Retina (tissue), 1 donor: Measurements from ENCODE around the gene MAN1A1.
"Not testable (repeated sequence)": the region's sequence is repeated elsewhere in the genome, so short reads cannot be mapped to it uniquely, and the experiment has no call there.

Source experiments
- DNase-seq: peaks from one replicate; pipeline ENCODE4 v3.0.0-alpha.2; 2016

Gene MAN1A1

GRCh38 chr6:119299694-119300093 lies 49.9 kb downstream of the MAN1A1 start:
- no peak for DNase-seq

- DNase-seq = no peak
Observed at GRCh38 chr6:119297049-119297448, 52.5 kb downstream of the MAN1A1 start.

- no peak for DNase-seq
Observed at GRCh38 chr6:119296036-119297035, 53.2 kb downstream of the MAN1A1 start.

DNA sequence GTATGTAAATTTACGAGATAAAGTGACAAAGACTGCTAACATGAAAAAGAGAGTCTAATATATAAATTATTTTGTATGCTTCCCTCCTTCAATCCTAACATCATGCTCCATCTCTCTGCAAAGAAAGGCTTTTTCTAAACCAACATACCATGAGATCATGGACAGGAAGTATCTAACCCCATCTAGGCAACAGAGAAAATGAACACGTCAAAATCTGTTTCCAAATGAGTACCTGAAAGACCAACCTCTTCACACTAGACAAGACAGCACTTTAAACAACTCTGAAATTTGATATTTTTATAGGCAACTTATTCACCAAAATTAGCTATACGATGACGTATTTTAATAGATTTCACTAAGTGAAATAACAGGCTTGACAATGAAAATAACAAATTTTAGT lies 54.6 kb downstream of the MAN1A1 start:
- no peak for DNase-seq

DNA sequence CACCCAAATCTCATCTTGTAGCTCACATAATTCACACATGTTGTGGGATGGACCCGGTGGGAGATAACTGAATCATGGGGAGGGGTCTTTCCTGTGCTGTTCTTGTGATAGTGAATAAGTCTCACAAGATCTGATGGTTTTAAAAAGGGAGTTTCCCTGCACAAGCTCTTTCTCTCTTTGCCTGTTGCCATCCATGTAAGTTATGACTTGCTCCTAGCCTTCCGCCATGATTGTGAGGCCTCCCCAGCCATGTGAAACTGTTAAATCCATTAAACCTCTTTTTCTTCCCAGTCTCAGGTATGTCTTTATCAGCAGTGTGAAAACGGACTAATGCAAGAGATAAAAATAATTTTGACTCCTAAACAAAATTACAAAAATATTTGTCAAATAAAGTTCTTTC lies 58.5 kb downstream of the MAN1A1 start:
- not testable (repeated sequence) for DNase-seq

DNA sequence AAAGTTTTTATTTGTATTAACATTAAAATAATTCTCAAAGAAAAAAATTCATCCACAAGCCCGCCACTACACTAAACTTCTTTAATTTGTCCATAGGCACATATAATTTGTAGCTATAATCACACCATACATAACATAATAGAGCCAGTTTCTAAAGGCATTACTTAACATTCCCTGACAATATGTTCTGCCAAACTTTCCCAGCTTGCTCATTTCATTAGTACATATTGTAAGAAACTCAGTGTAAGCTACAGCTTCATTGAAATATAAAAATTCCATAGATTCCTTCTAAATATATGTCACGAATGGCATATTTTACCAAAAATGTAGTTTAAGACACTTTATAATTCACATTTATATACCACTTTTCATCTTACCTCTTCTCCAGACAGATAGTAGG lies 59.3 kb downstream of the MAN1A1 start:
- DNase-seq = no peak

DNA sequence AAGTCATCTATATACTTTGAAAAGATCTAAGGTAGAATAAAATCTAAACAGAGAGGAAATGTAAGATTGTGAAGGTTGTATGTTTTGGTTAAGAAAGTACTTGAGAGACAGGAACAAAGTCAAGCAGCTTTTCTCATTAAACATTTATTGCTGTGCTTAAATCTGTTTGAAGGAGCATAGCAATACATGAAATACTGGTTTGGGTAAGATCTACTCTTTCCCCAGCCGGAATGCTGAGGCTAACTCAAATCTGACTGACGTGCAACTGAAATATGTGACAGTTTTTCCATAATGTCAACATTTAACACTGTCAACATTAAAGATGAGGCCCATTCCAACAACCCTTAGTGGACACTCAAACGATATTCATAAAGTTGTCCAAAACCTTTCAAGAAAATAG lies 59.9 kb downstream of the MAN1A1 start:
- no peak for DNase-seq

- DNase-seq = no peak
Observed at GRCh38 chr6:119285908-119286625, 63.5 kb downstream of the MAN1A1 start.

- no peak for DNase-seq
Observed at GRCh38 chr6:119284861-119285521, 64.6 kb downstream of the MAN1A1 start.

DNA sequence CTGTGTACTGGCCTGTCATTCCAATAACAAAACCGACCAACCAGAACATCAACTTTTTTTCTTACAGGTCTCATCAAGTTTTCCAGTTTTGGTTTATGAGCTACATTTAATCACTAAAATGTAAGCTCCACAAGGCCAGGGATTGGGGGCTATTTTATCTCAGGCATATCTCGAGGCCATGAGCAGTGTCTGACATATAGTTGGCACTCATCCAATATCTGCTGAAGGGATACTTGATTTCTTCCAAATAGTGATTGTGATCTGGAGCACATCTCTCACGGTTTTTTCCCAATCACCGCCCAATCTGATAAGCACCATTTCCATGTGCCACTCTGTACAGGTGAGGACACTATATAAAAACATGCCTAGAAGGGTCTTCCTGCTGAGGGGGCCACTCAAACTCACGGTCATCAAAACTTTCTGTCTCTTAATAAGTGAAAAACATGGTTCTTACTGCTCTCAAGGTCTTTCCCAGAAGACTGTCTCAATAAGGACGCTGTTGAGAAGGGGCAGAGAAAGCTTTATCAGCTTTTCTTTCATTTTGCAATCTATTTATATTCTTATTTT lies 65.5 kb downstream of the MAN1A1 start:
- DNase-seq = no peak

GRCh38 chr6:119283214-119283613 lies 66.3 kb downstream of the MAN1A1 start:
- no peak for DNase-seq

DNA sequence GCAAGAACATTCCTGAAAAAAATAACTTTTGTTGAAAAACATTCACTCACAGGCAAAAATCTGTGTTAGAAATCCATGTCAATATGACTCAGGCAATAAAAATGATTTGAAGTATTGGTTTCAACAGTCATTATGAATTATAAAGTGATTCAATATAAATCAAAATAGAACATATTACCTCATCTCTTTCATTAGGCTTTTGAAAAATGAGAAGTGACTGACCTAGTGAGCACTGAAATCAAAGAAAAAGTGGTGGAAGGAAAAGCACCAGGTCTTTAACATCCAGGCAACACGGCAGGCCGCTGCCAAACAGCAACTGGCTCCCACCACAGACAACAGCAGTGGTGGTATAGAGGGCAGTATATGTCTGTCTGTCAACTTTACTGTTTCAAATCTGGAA lies 68.9 kb downstream of the MAN1A1 start:
- DNase-seq = no peak

DNA sequence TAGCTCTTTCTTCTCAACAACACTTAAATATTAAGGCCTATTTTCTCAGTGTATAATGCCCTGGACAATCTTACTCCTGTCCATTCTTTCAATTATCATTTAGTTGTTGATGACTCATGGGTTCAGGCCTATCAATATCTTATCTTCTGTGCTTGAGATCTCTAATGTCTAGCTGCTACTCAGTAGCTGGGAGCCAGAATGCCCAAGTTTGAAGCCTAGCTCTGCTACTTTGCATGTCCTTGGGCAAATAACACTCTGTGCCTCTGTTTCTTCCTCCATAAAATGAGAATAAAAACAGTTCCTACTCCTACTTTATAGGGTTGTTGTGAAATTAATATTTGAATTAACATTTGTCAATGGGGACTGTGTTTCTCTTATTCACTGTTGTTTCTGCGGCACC lies 69.5 kb downstream of the MAN1A1 start:
- DNase-seq = no peak

- no peak for DNase-seq
Observed at GRCh38 chr6:119278625-119279024, 70.9 kb downstream of the MAN1A1 start.

DNA sequence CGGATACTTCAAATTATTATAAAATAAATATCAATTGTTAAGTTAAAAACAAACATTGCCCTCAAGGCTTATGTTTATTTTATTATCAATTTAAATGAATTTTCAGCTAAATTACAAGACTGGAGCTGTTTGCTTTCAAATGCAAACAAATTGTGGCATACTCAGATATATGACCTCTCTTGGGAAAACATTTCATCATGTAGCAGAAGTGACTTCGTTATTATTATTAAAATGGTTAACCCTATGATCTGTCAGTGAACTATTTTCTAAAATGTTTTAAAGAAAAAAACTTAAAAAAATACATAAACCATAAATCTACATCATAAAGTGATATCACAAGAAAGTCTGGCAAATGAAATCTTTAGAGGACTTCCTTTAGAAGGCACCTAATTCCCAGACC lies 72.5 kb downstream of the MAN1A1 start:
- no peak for DNase-seq

DNA sequence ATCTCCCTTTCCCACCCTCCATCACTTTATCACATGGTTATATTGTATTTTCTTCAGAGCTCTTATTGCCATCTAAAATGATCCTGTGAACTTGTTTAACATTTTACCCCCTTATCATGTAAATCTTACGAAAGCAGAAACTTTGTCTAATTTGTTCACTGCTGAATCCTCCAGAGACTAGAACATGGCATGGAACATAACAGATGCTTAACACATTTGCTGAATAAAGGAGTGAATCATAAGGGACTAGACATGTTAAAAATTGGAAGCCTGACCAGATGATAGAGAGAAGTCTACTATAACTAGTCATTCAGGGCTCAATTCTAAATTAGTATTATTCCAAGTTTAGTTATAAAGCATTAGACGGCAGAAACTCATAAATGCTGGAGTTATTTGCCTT lies 73.3 kb downstream of the MAN1A1 start:
- DNase-seq = no peak

GRCh38 chr6:119274197-119274595 lies 75.4 kb downstream of the MAN1A1 start:
- no peak for DNase-seq

GRCh38 chr6:119273272-119274196 lies 76.0 kb downstream of the MAN1A1 start:
- DNase-seq = no peak

DNA sequence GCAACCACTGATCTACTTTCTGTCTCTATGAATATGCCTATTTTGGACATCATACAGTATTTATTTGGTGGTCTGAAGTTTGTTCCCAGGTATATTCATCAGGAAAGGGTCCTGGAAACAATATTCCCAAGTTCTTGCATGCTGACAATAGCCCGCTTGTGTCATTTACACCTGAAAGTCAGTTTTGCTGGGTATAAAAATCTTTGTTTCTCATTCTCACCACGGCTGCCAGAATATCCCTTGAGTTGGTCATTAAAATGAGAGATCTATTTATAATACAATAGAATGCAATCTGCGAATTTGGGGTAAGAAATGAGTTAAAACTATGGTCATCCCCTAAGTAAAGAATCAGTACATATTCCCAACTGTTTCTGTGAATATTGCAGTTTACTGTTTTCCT lies 79.0 kb downstream of the MAN1A1 start:
- DNase-seq = no peak

DNA sequence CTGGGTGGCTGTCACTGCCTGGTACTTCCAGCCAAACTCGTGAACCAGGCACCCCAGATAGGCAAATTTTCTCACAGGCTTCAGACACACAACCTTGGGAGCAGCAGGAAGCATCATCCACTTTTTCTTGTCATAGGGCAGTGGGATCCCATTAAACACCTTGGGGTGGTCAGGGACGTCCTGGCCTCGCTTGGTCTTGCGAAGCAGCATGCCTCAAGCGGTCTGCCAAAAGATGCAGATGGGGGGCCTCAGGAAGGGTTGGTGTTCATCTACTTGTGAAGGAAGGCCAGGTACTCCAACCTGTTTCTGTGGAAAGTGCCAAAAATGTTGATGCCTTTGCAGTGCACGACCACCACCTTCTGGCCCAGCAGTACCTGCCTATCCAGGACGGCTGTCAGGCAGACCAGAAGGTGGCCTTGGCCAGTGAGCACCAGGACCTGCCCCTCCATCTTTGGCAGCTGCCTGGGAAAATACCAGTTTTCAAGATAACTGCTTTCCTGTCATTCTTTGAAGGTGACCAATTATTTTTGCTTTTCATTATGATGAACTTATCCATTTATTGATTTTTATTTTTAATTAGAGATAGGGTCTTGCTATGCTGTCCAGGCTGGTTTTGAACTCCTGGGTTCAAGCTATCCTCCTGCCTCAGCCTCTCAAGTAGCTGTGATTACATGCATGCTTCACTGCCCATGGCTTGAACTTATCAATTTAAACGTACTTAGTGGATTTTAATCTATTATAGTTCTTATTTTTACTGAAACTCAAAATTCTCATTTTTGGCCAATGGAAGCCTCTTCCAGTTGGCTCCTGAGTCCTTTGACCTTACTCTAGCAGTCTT lies 80.1 kb downstream of the MAN1A1 start:
- no peak for DNase-seq
